ENCODE data around the gene PRKACA.
A peak's percentile ranks its signal among the peaks of the same experiment; 100 is the strongest.

Gene PRKACA

GRCh38 chr19:14091081-14091812, 26.3 kb downstream of the PRKACA start (continued):
- TF ChIP-seq ZNF138 (tag by site-specific recombination; IDR thresholded peaks at IDR 0.05; ENCODE audit: borderline replicate concordance) (no peak), ZNF398 (tag by site-specific recombination; IDR thresholded peaks at IDR 0.05) (peak; percentile 81), ZBTB8A (tag by site-specific recombination; IDR thresholded peaks at IDR 0.05) (peak; percentile 94), ZBTB7A (tag by site-specific recombination; IDR thresholded peaks at IDR 0.05; ENCODE audit: low read depth) (0 out of 2 replicates have a peak, but pooled peaks have one; percentile 84), ZNF76 (tag by site-specific recombination; IDR thresholded peaks at IDR 0.05; ENCODE audit: borderline replicate concordance, low read depth) (peak; percentile 52; the same call in 1 of the 2 replicates), OVOL3 (tag by site-specific recombination; IDR thresholded peaks at IDR 0.05) (no peak), ZNF292 (tag by site-specific recombination; IDR thresholded peaks at IDR 0.05; ENCODE audit: borderline replicate concordance, low read depth) (no peak), ZNF664 (tag by site-specific recombination; IDR thresholded peaks at IDR 0.05) (no peak), ZBTB48 (tag by site-specific recombination; IDR thresholded peaks at IDR 0.05) (peak; percentile 52), ZNF433 (tag by site-specific recombination; IDR thresholded peaks at IDR 0.05; ENCODE audit: low read depth) (no peak), ZIC2 (tag by site-specific recombination; IDR thresholded peaks at IDR 0.05) (peak; percentile 73), IKZF3 (tag by site-specific recombination; IDR thresholded peaks at IDR 0.05) (peak; percentile 63; the same call in 1 of the 2 replicates), CTCF (tag by site-specific recombination; IDR thresholded peaks at IDR 0.05) (peak; percentile 87), ZNF521 (tag by site-specific recombination; IDR thresholded peaks at IDR 0.05) (no peak), BCL11B (tag by site-specific recombination; IDR thresholded peaks at IDR 0.05; ENCODE audit: low read depth) (0 out of 2 replicates have a peak, but pooled peaks have one; percentile 70), KLF8 (tag by site-specific recombination; IDR thresholded peaks at IDR 0.05) (peak; percentile 97), ZNF561 (tag by site-specific recombination; IDR thresholded peaks at IDR 0.05; ENCODE audit: borderline replicate concordance) (peak; percentile 68; the same call in 1 of the 2 replicates), ZNF112 (tag by site-specific recombination; IDR thresholded peaks at IDR 0.05) (no peak), ZBTB20 (tag by site-specific recombination; IDR thresholded peaks at IDR 0.05) (peak; percentile 92), ZFHX2 (tag by site-specific recombination; conservative IDR thresholded peaks at IDR 0.05) (peak; percentile 82), KLF16 (tag by site-specific recombination; IDR thresholded peaks at IDR 0.05) (peak; percentile 76; the same call in 1 of the 2 replicates), ZNF169 (tag by site-specific recombination; IDR thresholded peaks at IDR 0.05) (no peak), ZNF776 (tag by site-specific recombination; IDR thresholded peaks at IDR 0.05; ENCODE audit: borderline replicate concordance) (no peak), GLIS1 (tag by site-specific recombination; IDR thresholded peaks at IDR 0.05) (peak; percentile 89), ZSCAN18 (tag by site-specific recombination; IDR thresholded peaks at IDR 0.05) (0 out of 2 replicates have a peak, but pooled peaks have one; percentile 42), ZNF394 (tag by site-specific recombination; IDR thresholded peaks at IDR 0.05; ENCODE audit: borderline replicate concordance) (peak; percentile 27; the same call in 1 of the 2 replicates), ZFP37 (tag by site-specific recombination; IDR thresholded peaks at IDR 0.05) (no peak), ZNF214 (tag by site-specific recombination; IDR thresholded peaks at IDR 0.05; ENCODE audit: borderline replicate concordance) (no peak; the same call in 1 of the 2 replicates), ZNF423 (tag by site-specific recombination; IDR thresholded peaks at IDR 0.05) (peak; percentile 73), KLF9 (tag by site-specific recombination; IDR thresholded peaks at IDR 0.05; ENCODE audit: low read depth) (0 out of 2 replicates have a peak, but pooled peaks have one; percentile 29), SP2 (tag by site-specific recombination; IDR thresholded peaks at IDR 0.05) (no peak; the same call in 1 of the 2 replicates), ZNF514 (tag by site-specific recombination; IDR thresholded peaks at IDR 0.05) (no peak), ZNF48 (tag by site-specific recombination; IDR thresholded peaks at IDR 0.05) (no peak), ZNF626 (tag by site-specific recombination; IDR thresholded peaks at IDR 0.05) (0 out of 2 replicates have a peak, but pooled peaks have one; percentile 34), SP3 (tag by site-specific recombination; IDR thresholded peaks at IDR 0.05) (peak; percentile 29; the same call in 1 of the 2 replicates)

All from HEK293 (cell line).